Right kidney (tissue), 1 donor: Measurements from ENCODE around the gene FABP1.

Experiments
- DNase-seq: peaks from one replicate; pipeline ENCODE4 v3.0.0-alpha.2; 2016

The FABP1 gene

DNA sequence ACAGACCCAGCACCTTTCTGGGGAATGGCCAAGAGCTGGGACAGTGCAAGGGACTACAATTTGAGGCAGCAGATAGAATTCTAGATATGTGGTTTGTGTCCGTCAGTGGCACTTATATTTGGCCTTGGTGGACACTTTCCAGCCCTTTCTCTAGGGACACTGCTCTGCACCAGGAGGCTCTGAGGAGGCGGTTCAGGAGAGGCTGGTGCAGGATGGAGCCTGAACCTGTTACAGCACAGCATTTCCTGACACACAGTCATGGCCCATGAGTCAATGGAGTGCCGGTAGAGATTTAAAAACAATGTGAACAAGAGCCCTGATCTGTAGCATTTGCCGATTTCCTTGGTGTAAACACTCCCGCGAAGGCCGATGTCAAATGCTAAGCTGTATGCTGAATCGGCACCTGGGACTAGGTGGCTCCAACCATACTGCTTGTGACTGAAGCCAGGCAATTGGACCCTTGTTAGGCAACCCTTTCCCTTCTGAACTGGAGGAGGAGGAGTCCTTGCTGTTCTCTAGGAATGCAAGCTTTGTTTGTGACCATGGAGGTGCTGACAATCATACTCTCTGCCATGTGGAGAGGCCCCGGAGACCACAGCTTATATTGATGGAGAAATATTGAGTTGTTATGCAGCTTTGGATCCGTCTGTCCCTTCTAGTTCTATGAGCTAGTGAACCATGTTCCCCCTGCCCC, 11.9 kb downstream of the FABP1 start:
- DNase-seq: no peak

DNA sequence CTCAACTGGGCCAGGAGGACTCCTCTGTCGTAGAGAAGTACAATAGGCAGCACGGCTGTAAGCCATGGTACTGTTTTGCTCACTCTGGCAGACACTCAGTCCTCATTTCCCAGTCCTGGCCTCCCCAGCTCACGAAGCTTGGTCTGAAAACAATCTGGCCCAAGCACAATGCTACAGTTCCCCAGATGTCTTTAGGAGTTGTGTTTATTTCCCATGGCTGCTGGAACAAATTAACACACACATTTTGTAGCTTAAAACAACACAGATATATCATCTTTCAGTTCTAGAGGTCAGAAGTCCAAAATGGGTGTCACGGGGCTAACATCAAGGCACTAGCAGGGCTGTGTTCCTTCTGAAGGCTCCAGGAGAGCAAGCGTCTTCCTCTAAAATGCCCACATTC, 13.0 kb downstream of the FABP1 start:
- DNase-seq: no peak

DNA sequence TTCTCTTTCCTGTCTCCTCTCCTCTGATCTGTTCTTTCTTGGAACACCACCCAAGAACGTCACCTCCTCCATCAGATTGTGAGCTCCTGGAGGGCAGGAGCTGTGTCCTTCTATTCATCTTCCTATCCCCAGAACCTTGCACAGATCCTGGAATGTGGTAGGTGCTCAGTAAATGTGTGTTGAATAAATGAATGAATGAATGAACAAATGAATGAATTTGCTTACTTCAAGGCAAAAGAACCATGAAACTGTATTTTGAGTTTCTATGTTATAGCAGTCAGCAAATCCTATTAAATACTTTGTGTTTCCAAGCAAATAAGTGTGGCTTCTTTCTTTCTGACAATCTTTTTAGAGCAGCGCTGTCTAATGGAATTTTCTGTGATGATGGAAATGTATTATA, 14.8 kb downstream of the FABP1 start:
- no peak for DNase-seq

DNA sequence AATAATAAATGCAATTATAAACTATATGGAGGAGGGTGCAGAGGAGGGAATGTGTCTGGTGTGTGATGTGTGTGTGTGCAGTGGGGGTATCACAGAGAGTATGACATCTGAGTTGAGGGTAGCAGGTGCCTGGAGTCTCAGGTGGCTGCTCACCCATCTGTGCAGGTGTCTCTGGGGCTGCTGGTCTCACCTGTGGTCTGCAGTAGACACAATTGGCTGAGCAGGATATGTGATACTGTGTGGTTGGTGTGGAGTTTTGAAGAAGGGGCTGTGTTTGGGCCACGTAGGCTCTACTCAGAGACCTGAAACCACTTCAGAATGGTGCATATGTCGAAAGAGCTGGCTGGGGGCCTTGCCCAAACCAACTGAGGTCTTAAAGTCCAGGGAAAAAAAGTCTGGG, 17.0 kb downstream of the FABP1 start:
- no peak for DNase-seq

DNA sequence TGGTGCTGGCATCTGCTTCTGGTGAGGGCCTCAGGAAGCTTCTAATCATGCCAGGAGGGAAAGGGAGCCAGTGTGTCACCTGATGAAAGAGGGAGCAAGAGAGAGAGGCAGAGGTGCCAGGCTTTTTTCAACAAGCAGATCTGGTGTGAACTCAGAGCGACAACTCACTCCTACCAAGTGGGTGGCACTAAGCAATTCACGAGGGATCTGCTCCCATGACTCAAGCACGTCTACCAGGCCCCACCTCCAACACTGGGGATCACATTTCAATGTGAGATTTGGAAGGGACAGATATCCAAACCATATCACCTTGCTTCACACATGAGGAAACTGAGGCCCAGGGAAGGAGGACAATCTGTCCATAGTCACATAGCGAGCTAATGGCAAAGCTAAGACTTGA, 19.1 kb downstream of the FABP1 start:
- no peak for DNase-seq

DNA sequence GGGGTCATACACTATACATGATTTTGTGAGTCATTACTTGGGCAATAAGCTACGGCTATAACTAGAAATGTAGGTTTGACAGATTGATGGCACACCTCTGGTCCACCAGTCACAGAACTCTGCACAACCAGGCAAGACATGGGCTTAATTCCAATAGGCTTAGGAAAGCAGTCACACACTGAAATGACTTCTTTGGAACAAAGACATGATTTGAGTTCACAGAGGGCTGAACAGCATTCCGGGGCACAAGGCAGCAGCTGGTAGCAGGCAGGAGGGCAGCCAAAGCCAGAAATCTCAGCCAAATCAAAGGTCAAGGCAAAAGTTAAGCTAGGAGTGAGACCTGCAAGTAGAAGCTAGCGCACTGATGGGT, 27.4 kb downstream of the FABP1 start:
- DNase-seq: no peak

DNA sequence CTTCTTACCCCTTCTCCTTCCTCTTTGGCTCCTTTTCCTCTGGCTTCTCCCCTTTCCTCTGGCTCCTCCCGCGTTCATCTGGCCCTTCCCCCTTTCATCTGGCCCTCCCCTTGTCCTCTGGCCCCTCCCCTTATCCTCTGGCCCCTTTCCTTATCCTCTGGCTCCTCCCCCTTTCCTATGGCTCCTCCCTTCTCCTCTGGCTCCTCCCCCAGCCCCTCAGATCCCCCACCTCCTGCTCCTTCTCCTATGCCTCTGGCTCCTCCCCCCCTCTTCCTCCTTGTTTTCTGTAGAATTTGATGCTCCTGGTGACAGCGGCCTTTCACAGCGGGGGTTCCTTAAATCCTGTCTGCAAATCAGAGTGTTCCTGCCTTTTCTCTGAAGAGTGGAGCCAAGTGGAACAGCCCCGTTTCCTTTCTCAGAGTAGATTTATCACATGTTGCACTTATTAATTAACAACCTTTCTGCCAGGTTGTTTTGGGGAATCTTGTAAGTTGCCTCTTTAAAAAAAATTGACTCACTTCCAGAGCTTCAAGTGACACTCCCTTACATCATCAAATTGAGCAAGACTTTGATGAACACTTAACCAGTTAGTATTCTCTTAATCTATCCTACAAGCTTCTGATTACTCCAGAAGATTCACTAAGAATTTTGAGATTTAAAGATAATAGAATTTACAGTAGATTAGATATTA, 27.9 kb downstream of the FABP1 start:
- DNase-seq: no peak

DNA sequence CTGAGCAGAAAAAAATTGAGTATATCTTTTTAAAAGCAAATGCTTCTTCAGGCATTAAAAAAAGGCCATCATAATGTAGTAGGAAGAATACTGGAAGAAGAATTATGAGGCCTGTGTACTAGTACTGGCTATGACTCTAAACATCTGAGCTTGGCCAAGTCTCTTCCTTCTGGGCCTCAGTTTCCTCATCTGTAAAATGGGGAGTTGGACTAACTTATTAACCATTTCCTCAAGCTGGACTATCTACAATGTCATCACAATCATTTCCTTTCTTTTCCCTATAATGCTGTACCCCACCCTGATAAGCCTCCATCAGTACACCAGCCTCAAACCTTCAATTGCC, 29.3 kb downstream of the FABP1 start:
- no peak for DNase-seq

DNA sequence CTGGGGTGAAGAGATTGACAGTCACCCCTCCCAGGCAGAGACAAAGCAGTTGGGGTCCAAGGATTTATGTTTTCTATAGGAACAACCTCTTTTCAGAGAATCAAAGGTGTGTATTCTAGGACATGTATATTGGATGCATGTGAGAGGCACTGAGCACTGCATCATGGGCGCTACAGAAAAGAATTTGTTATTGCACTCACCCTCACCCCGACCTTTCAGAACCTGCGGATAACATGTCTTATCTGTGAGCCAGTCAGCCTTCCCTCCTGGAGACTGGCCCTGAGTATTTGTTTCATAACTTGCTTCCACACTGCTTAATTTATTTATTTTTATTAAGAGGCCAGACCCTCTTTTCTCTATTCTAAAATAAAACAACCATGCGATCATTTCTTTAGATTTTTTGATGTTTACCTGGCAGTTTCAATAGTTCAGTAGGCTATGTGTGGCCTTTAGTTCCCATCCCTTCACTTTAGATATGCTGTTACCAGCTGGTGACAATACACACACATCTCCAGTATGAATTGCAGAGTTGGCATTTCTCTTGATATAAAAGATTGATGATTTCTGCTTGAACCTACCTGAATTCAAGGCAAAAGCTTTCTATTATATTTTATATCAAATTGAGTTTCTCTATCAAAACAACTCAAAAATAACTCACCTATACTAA, 29.8 kb downstream of the FABP1 start:
- no peak for DNase-seq

DNA sequence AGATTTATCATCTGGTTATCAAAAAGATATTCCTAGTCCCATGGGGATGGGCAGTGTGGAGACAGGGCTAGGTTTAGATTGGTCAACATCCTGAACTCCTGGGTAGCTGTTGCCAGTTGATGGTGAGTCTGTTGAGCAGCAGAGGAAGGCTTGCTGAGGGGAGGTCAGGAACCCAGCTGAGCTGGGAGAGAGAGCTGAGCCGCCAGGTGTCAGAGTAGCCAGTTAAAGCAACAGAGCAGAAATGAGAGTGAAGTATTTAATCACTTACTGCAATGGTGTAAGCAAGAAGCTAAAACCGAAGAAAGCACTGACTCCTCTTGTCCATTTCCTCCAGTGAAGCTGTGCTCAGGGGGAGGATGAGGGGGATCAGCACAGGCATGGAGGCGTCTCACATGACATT, 30.7 kb downstream of the FABP1 start:
- no peak for DNase-seq

DNA sequence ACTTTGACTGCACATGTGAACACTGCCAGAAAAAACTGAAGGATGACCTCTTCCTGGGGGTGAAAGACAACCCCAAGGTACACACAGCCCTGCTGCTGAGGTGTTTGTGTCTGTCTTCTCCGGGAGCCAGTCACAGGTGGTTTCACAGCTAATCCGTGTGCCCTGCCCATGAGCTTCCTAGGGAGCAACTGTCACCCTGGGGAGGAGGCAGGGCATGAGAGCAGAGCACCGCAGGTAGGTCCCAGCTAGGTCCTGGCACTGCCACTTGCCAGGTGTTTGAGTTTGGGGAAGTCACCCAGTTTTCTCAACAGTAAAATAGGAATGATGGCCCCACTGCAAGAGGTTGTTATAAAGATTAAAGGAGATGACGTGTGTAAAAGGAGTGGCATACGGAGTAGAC, 31.2 kb downstream of the FABP1 start:
- no peak for DNase-seq

DNA sequence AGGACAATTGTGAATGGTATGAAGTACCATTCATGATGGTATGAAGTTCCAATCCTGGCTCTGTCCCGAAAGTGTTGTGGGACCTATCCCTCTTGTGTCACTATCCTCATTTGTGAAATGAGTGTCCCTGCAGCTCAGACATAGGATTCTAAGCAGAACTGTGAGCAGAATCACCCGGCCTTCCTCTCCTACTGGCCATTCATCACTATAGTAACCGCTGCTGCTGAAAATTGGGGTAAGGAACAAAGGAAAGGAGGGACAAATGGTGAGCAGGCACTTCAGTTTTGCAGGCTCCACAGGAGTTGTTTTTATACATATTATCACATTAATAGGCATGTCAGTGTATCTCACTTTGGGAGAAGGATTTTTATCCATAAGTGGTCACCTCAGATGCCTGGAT, 32.8 kb downstream of the FABP1 start:
- DNase-seq: no peak

DNA sequence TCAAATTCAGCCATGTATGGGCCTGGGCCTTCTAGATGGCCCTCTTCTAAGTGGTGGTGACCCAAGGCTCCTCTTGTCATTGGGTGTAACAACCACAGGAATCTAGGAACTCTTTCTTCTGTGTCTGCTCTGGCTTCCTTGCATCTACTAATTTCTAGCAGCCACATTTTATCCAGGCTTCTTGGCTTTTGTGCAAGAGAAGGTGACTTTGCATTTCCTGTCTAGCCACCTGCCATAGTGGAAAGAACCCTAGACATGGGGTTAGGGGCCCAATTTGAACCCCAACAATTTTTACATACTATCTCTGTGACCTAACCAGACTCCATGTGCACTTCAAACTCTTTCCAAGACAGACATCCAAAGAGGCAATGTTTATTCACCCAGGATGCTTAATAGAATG, 35.1 kb downstream of the FABP1 start:
- DNase-seq: no peak

DNA sequence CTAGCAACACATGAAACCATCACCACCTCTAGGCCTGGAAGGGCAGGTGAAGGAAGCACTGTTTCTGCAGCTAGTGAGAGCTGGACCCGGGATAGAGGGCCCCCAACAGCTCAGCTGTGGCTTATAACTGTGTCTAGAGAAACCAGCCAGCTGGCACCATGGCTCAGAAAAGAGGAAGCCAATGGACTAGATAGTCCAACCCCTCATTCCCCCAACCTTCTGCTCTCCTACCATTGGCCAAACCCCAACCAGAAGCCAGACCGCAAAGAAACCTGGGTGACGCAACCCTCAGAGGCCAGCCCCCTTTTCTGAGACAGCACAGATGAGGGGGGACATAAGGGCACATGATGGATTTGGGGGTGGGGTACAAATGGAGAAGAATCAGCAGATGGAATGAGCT, 35.9 kb downstream of the FABP1 start:
- no peak for DNase-seq

DNA sequence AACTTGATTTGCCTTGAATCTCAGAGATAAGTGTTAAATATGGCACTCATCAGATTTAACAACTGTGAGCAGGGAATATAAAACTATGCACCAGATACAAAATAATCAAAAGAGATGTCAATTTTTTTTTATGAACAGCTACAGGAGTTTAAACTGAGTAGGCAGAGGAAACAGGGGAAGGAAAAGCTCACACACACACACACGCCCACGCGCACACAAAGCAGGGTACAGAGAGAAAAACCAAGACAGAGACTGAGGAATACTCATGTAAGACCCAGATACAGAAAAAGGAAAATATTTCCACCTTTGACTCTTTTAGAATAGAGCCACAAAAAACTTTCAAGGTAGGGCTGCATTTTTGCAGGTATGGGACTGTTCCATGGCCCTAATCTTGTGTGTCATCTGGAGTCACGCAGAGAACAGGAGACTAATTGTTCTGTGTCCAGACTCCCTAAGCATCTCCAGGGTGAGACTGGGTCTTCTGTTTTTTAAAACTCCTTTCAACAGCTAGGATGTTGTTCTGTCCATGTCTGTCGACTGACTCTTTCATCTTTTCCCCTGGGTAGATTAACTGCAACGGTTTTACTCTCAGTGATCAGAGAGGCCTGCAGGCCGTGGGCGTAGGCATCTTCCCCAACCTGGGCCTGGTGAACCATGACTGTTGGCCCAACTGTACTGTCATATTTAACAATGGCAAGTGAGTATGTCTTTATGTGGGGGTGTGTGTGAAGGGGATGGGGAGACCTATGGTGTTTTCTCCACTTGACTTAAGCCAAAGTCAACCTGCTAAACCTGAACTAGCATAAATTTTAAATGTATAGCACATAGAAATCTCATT, 37.2 kb downstream of the FABP1 start:
- DNase-seq: no peak

DNA sequence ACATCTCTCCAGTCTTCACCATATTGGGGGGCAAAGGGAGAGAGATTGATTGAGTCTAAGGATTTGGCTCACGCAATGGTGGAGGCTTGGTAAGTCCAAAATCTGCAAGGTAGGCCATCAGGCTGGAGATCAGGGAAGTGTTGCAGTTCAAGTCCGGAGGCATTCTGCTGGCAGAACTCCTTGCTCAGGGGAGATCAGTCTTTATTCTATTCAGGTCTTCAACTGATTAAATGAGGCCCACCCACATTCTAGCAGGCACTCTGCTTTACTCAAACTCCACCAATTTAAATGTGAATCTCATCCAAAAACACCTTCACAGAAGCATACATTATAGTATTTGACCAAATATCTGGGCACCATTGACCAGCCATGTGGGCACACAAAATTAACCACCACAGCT, 38.9 kb downstream of the FABP1 start:
- DNase-seq: no peak

DNA sequence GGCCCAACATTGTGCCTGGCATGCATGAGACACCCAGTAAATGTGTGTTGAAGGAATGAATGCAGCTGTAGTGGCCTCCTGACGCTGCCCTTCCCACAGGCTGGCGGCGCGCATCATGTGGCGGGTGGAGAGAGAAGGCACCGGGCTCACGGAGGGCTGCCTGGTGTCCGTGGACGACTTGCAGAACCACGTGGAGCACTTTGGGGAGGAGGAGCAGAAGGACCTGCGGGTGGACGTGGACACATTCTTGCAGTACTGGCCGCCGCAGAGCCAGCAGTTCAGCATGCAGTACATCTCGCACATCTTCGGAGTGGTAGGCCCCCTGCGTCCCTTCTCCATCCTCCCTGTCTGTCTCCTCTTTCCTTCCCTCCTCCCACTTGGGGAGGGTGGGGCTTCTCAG, 40.1 kb downstream of the FABP1 start:
- no peak for DNase-seq

DNA sequence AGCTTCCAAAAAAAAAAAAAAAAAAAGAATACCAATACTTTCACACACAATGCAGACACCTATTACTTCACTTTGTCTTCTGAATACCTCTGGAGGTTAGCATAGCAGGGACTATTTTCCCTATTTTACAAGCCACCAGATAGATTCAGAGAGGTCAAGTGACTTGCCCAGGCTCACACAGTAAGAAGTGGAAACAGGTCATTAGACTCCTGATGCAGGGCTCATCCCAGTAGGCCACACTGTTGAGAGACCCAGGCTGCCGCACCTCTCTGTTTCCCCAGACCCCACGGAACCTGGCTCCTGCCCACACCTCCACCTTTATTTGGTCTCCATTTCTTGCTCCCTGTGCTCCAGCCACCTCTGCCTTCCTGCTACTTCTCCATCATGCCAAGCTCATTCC, 40.8 kb downstream of the FABP1 start:
- no peak for DNase-seq

DNA sequence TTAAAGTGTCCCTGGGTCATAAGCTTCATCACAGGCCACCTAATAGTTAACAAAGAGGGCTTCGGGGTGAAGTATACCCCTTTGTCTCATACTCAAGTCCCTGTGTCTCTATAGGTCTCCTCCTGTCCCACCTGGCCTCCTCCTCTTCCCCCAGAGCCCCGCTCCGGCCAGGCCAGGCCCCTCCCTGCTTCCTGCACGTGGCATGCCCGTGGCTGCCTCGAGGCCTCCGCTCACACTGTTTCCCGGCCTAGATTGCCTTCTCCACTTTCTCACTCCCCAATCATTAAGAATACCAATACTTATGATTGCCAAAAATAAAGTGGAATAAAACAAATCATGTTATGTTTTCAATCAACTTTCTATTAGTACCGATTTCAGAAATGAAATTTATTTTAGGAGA, 41.5 kb downstream of the FABP1 start:
- no peak for DNase-seq

DNA sequence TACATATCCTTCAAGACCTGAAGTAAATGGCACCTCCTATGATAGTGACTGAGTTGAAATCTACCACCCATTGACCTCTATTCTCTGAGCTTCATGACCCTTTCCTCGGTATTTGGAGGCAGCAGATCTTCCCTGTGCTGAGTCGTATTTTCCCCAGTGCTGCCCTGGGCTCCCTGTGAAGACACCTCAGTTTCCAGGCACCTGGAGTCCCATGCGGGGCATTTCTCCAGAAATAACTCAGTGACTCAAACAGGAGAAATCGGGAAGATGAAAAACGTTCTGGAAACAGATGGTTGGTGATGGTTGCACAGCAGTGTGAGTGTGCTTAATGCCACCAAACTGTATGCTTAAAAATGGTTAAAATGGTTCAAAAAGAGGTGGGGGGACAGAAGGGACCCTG, 42.3 kb downstream of the FABP1 start:
- DNase-seq: no peak

DNA sequence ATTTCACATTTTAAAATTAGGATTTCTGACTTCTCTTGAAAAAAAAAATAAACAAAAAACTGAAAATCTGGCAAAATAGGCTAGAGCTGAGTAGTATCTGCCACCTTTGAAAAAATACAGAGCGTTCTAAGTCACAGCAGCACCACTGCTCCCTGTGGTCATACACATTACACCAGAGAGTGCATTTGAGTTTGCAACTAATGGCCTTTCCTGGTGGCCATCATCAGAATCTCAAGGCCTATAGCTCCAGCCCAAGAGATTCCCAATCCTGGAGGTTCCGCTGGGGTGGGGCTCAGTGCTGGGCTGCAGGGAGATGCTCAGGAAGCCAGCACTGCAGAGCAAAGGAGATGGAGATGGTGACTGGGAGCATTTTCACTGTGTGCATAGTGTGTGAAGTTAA, 42.8 kb downstream of the FABP1 start:
- no peak for DNase-seq

DNA sequence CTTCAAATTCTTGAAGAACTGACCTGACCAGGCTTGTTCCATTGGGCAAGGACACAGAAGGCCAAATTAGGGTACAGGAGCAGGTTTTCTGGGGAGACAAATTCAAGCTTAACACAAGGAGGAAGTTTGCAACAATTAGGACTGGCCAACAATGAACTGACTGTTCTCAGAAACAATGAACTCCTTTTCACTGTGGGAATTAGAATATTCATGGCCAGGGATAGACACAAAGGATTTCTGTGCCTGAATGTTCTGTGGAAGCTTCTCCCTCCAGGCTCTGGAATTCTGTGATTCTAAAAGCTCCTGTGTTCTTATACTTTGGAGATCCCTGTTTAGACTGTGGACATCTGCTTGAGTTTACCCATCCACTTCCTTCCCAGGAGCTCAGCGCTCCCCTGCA, 45.1 kb downstream of the FABP1 start:
- no peak for DNase-seq

DNA sequence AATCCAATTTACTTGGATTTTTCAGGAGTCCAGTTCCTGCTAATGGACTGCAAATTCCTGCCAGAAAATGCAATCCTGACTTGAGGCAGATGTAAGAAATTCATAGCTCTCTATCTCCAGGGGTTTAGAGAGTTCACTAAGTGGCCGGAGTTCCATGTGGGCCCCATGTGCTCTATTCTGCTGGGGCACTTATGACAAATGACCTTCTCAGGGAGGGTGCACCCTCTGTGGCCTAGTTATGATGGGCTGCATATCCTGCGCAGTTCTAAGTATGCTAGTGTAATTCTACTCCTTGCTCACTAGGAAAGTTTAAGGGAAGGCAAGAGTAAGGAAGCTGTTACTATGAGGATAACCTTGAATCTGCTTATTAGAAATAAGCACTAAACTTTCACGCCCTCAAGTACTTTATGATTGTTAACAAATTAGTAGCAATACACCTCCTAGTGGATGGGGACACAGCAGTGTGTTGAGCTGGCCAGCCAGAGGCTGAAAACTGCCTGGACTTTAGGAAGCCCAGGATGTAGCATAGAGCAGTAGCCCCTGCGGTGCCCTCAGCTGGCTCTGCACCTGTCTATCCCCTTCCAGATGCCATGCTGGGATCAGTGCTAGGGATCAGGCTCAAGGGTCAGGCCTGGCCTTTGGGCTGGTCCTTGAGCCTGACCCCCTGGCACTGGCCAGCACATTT, 45.8 kb downstream of the FABP1 start:
- no peak for DNase-seq
